ENCODE measurements around the gene LTK.
A peak's percentile ranks its signal among the peaks of the same experiment; 100 is the strongest.

Gene LTK

DNA sequence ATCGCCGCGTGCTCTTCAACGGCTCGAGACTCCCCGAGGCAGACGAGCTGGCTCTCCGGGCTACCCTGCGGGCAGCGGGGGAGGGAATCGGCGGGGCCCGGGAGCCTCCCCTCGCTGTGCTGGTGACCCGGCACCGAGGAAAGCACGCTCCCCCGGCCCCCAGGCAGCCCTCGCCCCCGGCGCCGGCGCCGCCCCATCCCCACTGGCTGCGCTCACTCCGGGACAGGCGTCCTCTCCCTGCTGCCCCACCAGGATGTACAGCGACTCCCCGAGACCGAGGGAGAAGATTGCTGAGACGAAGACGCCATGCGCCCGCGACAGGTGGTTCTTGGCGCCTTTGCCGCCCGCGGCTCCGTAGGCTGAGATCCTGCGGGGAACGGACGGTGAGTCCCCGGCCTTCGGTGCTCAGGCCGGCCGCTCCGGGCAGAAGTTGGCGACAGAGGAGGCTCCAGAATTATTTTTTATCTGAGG lies 1.7 kb downstream of the LTK start:
- ATAC-seq (ENCODE audit: low read depth), result peak; percentile 20
- H3K9me3 ChIP-seq (ENCODE audit: severe bottlenecking), result no peaks in the 10 kb centered on the region
- no peaks in the 10 kb centered on the region for H3K4me1 ChIP-seq (ENCODE audit: insufficient read depth, poor library complexity, severe bottlenecking)
- no peak for DNase-seq (ENCODE audit: low spot score)
- TF ChIP-seq, protein P1, sequence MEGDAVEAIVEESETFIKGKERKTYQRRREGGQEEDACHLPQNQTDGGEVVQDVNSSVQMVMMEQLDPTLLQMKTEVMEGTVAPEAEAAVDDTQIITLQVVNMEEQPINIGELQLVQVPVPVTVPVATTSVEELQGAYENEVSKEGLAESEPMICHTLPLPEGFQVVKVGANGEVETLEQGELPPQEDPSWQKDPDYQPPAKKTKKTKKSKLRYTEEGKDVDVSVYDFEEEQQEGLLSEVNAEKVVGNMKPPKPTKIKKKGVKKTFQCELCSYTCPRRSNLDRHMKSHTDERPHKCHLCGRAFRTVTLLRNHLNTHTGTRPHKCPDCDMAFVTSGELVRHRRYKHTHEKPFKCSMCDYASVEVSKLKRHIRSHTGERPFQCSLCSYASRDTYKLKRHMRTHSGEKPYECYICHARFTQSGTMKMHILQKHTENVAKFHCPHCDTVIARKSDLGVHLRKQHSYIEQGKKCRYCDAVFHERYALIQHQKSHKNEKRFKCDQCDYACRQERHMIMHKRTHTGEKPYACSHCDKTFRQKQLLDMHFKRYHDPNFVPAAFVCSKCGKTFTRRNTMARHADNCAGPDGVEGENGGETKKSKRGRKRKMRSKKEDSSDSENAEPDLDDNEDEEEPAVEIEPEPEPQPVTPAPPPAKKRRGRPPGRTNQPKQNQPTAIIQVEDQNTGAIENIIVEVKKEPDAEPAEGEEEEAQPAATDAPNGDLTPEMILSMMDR (IDR thresholded peaks at IDR 0.05; ENCODE audit: poor library complexity, severe bottlenecking), result no peak
- no peak overlapping the region for H3K4me3 ChIP-seq (ENCODE audit: severe bottlenecking)
- no peak overlapping the region for H3K27ac ChIP-seq (ENCODE audit: poor library complexity, severe bottlenecking)
- no peaks in the 10 kb centered on the region for H3K36me3 ChIP-seq (ENCODE audit: low read depth)
- peaks cover 28% of the 10 kb centered on the region for H3K27me3 ChIP-seq (ENCODE audit: insufficient read depth, poor library complexity, severe bottlenecking)

DNA sequence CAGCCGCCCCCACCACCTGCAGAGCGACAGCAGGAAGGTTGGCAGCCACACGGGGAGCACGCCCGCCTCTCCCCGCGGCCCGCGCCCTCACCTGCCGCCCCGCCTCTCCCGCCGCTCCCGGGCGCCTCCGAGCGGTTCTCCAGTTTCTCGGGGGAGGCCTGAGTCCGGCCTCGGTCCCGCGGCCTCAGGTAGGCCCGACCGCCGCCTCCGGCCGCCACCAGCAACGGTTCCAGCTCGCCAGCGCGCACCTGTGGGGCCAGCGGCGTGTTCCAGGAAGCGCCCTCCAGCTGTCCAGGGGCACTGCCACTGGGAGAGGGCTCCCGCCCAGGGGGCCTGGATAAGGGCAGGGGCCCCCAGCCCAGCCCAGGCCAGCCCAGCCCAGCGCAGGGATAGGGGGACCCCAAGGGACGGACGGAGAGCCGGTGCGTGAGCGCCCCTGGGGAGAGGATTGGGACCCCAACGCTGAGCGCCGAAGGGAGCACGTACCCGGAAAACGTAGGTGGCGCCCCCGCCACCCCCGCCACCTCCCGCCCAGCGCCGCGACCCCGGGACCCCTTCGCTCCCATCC lies 2.2 kb downstream of the LTK start:
- TF ChIP-seq, protein P1 (IDR thresholded peaks at IDR 0.05; ENCODE audit: poor library complexity, severe bottlenecking), result no peak
- ATAC-seq (ENCODE audit: low read depth) (no peak), DNase-seq (ENCODE audit: low spot score) (no peak)
- Histone ChIP-seq H3K4me3 (ENCODE audit: severe bottlenecking) (no peak overlapping the region), H3K9me3 (ENCODE audit: severe bottlenecking) (no peaks in the 10 kb centered on the region), H3K27me3 (ENCODE audit: insufficient read depth, poor library complexity, severe bottlenecking) (peaks cover 28% of the 10 kb centered on the region), H3K27ac (ENCODE audit: poor library complexity, severe bottlenecking) (no peak overlapping the region), H3K4me1 (ENCODE audit: insufficient read depth, poor library complexity, severe bottlenecking) (no peaks in the 10 kb centered on the region), H3K36me3 (ENCODE audit: low read depth) (no peaks in the 10 kb centered on the region)

DNA sequence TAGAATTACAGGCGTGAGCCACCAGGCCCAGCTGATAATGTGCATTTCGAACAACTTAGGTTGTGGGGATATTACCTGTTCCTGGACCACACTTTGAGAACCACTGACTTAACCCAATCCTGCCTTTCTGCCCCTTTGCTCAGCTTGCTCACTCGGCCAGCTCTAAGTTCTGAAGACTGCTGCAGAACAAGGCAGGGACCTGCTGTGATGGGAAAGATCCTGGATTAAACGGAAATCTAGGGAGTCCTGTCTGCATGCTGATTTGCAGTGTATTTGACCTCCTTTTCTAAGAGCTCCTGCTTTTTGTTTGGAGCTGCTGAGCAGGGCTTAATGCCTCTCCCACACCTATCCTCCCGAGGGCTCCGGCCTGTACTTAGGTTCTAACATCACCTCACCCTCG lies 2.9 kb downstream of the LTK start:
- no peaks in the 10 kb centered on the region for H3K9me3 ChIP-seq (ENCODE audit: severe bottlenecking)
- DNase-seq (ENCODE audit: low spot score), result no peak
- no peak overlapping the region for H3K27ac ChIP-seq (ENCODE audit: poor library complexity, severe bottlenecking)
- ATAC-seq (ENCODE audit: low read depth), result no peak
- no peaks in the 10 kb centered on the region for H3K4me1 ChIP-seq (ENCODE audit: insufficient read depth, poor library complexity, severe bottlenecking)
- TF ChIP-seq, protein P1 (IDR thresholded peaks at IDR 0.05; ENCODE audit: poor library complexity, severe bottlenecking), result no peak
- H3K27me3 ChIP-seq (ENCODE audit: insufficient read depth, poor library complexity, severe bottlenecking), result peaks cover 28% of the 10 kb centered on the region
- no peak overlapping the region for H3K4me3 ChIP-seq (ENCODE audit: severe bottlenecking)
- H3K36me3 ChIP-seq (ENCODE audit: low read depth), result no peaks in the 10 kb centered on the region

DNA sequence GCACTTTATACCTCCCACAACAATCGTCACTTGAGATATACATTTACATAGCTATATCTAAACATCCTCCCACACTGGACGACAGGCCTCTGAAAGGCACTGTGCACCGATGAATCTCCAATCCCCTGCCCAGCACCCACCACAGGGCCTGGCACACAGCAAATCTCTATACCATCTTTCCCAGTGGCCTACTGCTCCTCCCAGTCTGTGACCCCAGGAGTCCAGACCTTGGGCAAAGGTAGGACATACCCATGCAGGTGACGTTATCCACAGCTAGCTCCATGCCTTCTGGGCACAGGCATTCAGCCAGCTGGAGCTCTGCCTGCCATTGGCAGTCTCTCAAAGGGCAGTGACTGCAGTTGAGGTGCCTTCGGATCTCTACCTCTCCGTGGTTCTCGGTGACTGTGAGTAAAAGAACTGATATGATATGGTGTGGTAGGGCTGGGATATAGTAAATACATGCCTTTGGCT lies 5.8 kb downstream of the LTK start:
- Histone ChIP-seq H3K27me3 (ENCODE audit: insufficient read depth, poor library complexity, severe bottlenecking) (peaks cover 23% of the 10 kb centered on the region), H3K4me3 (ENCODE audit: severe bottlenecking) (no peak overlapping the region), H3K9me3 (ENCODE audit: severe bottlenecking) (no peaks in the 10 kb centered on the region), H3K27ac (ENCODE audit: poor library complexity, severe bottlenecking) (no peak overlapping the region), H3K4me1 (ENCODE audit: insufficient read depth, poor library complexity, severe bottlenecking) (no peaks in the 10 kb centered on the region), H3K36me3 (ENCODE audit: low read depth) (no peaks in the 10 kb centered on the region)
- no peak for DNase-seq (ENCODE audit: low spot score)
- TF ChIP-seq, protein P1 (IDR thresholded peaks at IDR 0.05; ENCODE audit: poor library complexity, severe bottlenecking), result no peak
- ATAC-seq (ENCODE audit: low read depth), result peak; percentile 35

DNA sequence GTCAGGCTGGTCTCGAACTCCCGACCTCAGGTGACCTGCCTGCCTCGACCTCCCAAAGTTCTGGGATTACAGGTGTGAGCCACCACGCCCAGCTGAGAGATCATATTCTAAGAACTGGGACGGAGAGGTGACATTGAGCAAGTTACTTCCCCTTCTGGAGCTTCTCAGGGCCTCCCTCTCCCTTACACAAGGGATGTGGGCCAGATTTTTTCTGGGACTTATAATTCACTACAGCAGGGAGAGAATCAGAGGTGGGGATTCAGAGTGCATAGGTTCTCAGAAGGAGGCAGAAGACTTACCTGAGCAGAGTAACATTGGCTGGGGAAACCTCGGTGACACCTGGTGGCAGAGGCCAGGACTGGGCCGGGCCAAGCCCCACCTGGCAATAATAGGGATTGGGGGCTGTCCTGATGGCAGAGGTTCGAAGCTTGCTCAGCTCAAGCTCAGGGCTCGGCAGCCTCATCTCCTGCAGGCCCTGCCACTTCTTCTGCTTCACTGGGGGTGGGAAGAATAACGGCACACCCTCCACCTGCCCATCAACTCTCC lies 6.8 kb downstream of the LTK start:
- no peak overlapping the region for H3K27ac ChIP-seq (ENCODE audit: poor library complexity, severe bottlenecking)
- DNase-seq (ENCODE audit: low spot score) (no peak), ATAC-seq (ENCODE audit: low read depth) (peak; percentile 20; the same call in 2 of the 3 replicates)
- no peaks in the 10 kb centered on the region for H3K9me3 ChIP-seq (ENCODE audit: severe bottlenecking)
- H3K27me3 ChIP-seq (ENCODE audit: insufficient read depth, poor library complexity, severe bottlenecking), result peaks cover 23% of the 10 kb centered on the region
- no peaks in the 10 kb centered on the region for H3K4me1 ChIP-seq (ENCODE audit: insufficient read depth, poor library complexity, severe bottlenecking)
- TF ChIP-seq, protein P1 (IDR thresholded peaks at IDR 0.05; ENCODE audit: poor library complexity, severe bottlenecking), result peak; percentile 54
- H3K4me3 ChIP-seq (ENCODE audit: severe bottlenecking), result no peak overlapping the region
- H3K36me3 ChIP-seq (ENCODE audit: low read depth), result no peaks in the 10 kb centered on the region
